CD4-positive, CD25-positive, alpha-beta regulatory T cell (primary cell): ENCODE measurements around the gene DPH2. TPM values are rescaled to one million over a fixed set of nuclear protein-coding genes. Genes with fewer than 3 reads are reported as not detected.

ENCODE experiments used
- ATAC-seq, 2 donors: fragments of 150-1000 bp; cut with Tn5 transposase; one replicate each; pipeline ENCODE4 v1.10.0; 2021; ENCODE audit warnings: low read depth in 2 of 2, moderate number of reproducible peaks in 2 of 2, moderate library complexity in 1 of 2
- DNase-seq, 3 donors: peaks; one replicate each; pipeline versions ENCODE4 v3.0.0 to v3.0.0-alpha.2; 2012 to 2022; ENCODE audit warnings: mixed read lengths in 1 of 3
- H3K27ac ChIP-seq: one replicate; pipeline ENCODE4 v1.7.0; 2013; ENCODE audit warnings: mild to moderate bottlenecking, low read length; ENCODE audit not compliant: insufficient read depth, poor library complexity, severe bottlenecking
- H3K27me3 ChIP-seq: one replicate; pipeline ENCODE4 v1.7.0; 2013; ENCODE audit warnings: low read length; ENCODE audit not compliant: control insufficient read depth, insufficient read depth
- H3K36me3 ChIP-seq: one replicate; pipeline ENCODE4 v1.7.0; 2013; ENCODE audit warnings: mild to moderate bottlenecking, low read length, moderate library complexity; ENCODE audit not compliant: control insufficient read depth, insufficient read depth
- H3K4me1 ChIP-seq: 2 replicates; pipeline ENCODE4 v1.7.0; 2013; ENCODE audit warnings: mild to moderate bottlenecking, low read length; ENCODE audit not compliant: insufficient read depth, control insufficient read depth, poor library complexity, severe bottlenecking
- H3K4me3 ChIP-seq: one replicate; pipeline ENCODE4 v1.7.0; 2013; ENCODE audit warnings: low read depth, mild to moderate bottlenecking, low read length, moderate library complexity
- H3K9me3 ChIP-seq, 2 experiments: 1 replicate in 1 of 2; 2 replicates in 1 of 2; pipeline ENCODE4 v1.7.0; 2013; ENCODE audit warnings: low read length in 2 of 2, mild to moderate bottlenecking in 1 of 2, moderate library complexity in 1 of 2; ENCODE audit not compliant: control insufficient read depth in 2 of 2
- H3K27ac Mint-ChIP-seq, 3 donors: one replicate each; pipeline ENCODE4 v1.8.0; 2020 to 2022; ENCODE audit warnings: mild to moderate bottlenecking in 3 of 3, mixed read lengths in 3 of 3, moderate library complexity in 2 of 3
- H3K27me3 Mint-ChIP-seq: one replicate; pipeline ENCODE4 v1.8.0; 2022; ENCODE audit warnings: mild to moderate bottlenecking, mixed read lengths
- H3K36me3 Mint-ChIP-seq: one replicate; pipeline ENCODE4 v1.8.0; 2020; ENCODE audit warnings: mixed read lengths
- H3K4me1 Mint-ChIP-seq, 4 donors: one replicate each; pipeline ENCODE4 v1.8.0; 2020 to 2022; ENCODE audit warnings: mixed read lengths in 4 of 4, mild to moderate bottlenecking in 1 of 4
- H3K4me3 Mint-ChIP-seq, 4 donors: one replicate each; pipeline ENCODE4 v1.8.0; 2020 to 2022; ENCODE audit warnings: mild to moderate bottlenecking in 4 of 4, mixed read lengths in 4 of 4, moderate library complexity in 3 of 4
- H3K9me3 Mint-ChIP-seq, 7 donors: one replicate each; pipeline ENCODE4 v1.8.0; 2020 to 2022; ENCODE audit warnings: mixed read lengths in 7 of 7, mild to moderate bottlenecking in 3 of 7, moderate library complexity in 2 of 7
- polyA plus RNA-seq, 4 donors: library from polyadenylated mRNA; unstranded; fragments of 300-500 nt; fragmentation: Illumina TruSeq; gene quantifications; one replicate each; pipeline ENCODE4 v1.2.3, GENCODE V29; 2021
- total RNA-seq: library from RNA; stranded (reverse); gene quantifications from one replicate; pipeline ENCODE4 v1.2.3, GENCODE V29; 2022

Gene DPH2
- total and polyA plus RNA-seq, 5 donors from 2014 or later = 17.2 to 25.0 (median 18.9) TPM

DNA sequence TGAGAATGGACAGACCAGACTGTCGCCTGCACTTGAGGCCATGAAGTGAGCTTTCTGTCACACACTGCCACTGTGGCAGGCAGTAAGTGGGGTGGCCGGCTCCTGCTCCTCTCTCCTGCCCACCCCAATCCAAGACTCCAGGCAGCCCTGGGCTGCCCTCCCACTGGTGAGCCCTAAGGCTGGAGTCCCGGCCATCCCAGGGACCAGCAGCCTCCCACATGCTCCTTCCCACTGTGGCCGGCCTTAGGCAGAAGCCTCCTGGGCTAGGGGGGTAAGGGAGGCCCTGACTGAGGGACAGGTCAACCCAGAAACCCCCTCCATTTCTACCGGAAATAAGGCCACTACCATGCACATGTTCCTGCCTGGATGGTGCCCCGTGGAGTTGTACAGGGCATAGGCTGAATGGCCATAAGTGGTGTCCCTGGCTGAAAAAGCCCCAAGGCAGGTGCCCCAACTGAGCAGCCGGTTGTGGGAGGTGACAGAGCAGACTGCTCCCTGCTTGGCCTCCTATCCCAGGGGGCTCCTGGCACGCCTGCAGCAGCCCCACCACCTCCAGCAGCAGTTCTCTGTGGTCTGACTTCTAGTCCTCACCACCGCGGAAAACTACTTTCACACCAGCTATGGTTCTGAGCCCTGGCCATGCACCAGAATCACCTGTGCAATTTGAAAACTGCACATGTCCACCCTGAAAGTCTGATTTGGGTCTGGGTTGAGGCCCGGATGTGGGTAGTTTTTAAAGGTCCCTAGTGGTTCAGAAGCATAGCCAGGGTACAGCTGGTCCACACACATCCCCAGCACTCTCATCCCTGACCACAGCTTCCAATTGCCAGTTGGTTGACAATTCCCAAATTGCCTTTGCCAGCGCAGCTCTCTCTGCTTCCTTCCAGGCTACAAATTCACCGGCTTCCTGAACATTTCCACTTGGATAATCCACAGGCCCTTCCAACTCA lies 37.8 kb upstream of the DPH2 start:
- no peak overlapping the region for H3K4me3 Mint-ChIP-seq
- DNase-seq = no peak
- peaks cover 34% of the 10 kb centered on the region for H3K27me3 Mint-ChIP-seq
- Histone ChIP-seq H3K36me3 (no peaks in the 10 kb centered on the region), H3K4me1 (peaks cover 22% of the 10 kb centered on the region), H3K4me3 (no peak overlapping the region), H3K27ac (no peak overlapping the region), H3K27me3 (peaks cover 10% of the 10 kb centered on the region), H3K9me3 (no peaks in the 10 kb centered on the region)
- H3K4me1 Mint-ChIP-seq = peaks cover 0 to 28% (median 11%) of the 10 kb centered on the region in 4 donors
- no peak for ATAC-seq
- no peaks in the 10 kb centered on the region for H3K9me3 Mint-ChIP-seq
- no peaks in the 10 kb centered on the region for H3K36me3 Mint-ChIP-seq
- no peak overlapping the region for H3K27ac Mint-ChIP-seq

DNA sequence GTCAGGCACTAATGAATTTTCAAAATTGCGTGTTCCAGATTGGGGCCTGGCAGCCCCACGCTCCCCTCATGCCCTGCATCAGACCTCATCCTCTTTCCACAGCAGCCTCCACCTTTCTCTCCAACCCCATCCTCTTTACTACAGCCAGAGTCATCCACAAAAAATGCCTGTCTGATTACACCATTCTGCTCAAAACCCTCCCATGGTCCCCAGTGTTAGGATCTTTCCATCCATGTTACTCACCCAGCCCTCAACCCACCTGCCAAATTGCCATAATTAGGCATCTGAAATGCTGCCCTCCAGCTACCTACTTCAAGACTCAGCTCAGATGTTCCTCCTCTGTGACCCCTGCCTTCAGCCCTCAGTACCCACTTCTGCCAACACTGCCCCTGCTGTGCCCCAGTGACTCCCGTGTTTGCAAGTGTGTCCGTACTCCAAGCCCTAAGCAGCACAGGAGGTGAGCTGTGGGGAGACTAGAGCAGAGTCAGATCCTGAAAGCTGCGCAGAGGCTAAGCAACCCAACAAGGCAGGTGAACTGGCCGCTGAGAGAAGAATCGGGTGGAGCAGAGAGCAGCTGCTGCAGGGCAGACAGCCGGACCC lies 36.9 kb upstream of the DPH2 start:
- Histone ChIP-seq H3K36me3 (no peaks in the 10 kb centered on the region), H3K27me3 (peaks cover 10% of the 10 kb centered on the region), H3K9me3 (no peaks in the 10 kb centered on the region), H3K27ac (no peak overlapping the region), H3K4me3 (no peak overlapping the region), H3K4me1 (peaks cover 22% of the 10 kb centered on the region)
- no peaks in the 10 kb centered on the region for H3K9me3 Mint-ChIP-seq
- H3K27ac Mint-ChIP-seq = peak overlapping the region; percentile 27 to 54 (median 42)
- H3K4me3 Mint-ChIP-seq = peak overlapping the region in 1 of 4 donors; percentile 13
- H3K4me1 Mint-ChIP-seq = peaks cover 0 to 28% (median 11%) of the 10 kb centered on the region in 4 donors
- DNase-seq = peak in 1 of 3 donors; percentile 14
- no peaks in the 10 kb centered on the region for H3K36me3 Mint-ChIP-seq
- ATAC-seq = no peak
- H3K27me3 Mint-ChIP-seq = peaks cover 34% of the 10 kb centered on the region

- H3K4me1 Mint-ChIP-seq = peaks cover 0 to 28% (median 12%) of the 10 kb centered on the region in 4 donors
- Histone ChIP-seq H3K9me3 (no peaks in the 10 kb centered on the region), H3K4me3 (no peak within 1 kb of the TSS), H3K27me3 (peaks cover 10% of the 10 kb centered on the region), H3K36me3 (no peaks in the 10 kb centered on the region), H3K4me1 (peaks cover 22% of the 10 kb centered on the region), H3K27ac (no peak within 1 kb of the TSS)
- peak within 1 kb of the TSS; percentile 13 to 66 (median 57) for H3K4me3 Mint-ChIP-seq
- ATAC-seq = no peak
- DNase-seq = no peak
- H3K36me3 Mint-ChIP-seq = peaks cover 4% of the 10 kb centered on the region
- H3K27me3 Mint-ChIP-seq = peaks cover 34% of the 10 kb centered on the region
- peak within 1 kb of the TSS; percentile 27 to 54 (median 42) for H3K27ac Mint-ChIP-seq
- H3K9me3 Mint-ChIP-seq = no peaks in the 10 kb centered on the region
These were observed 36.3 kb upstream of the DPH2 start, which contains the start of gene ARTN for GRCh38 chr1:43933386-43934100. Gene ARTN (plus strand): TSS chr1:43933801. CDS start chr1:43935657, 1,856 bp downstream.

DNA sequence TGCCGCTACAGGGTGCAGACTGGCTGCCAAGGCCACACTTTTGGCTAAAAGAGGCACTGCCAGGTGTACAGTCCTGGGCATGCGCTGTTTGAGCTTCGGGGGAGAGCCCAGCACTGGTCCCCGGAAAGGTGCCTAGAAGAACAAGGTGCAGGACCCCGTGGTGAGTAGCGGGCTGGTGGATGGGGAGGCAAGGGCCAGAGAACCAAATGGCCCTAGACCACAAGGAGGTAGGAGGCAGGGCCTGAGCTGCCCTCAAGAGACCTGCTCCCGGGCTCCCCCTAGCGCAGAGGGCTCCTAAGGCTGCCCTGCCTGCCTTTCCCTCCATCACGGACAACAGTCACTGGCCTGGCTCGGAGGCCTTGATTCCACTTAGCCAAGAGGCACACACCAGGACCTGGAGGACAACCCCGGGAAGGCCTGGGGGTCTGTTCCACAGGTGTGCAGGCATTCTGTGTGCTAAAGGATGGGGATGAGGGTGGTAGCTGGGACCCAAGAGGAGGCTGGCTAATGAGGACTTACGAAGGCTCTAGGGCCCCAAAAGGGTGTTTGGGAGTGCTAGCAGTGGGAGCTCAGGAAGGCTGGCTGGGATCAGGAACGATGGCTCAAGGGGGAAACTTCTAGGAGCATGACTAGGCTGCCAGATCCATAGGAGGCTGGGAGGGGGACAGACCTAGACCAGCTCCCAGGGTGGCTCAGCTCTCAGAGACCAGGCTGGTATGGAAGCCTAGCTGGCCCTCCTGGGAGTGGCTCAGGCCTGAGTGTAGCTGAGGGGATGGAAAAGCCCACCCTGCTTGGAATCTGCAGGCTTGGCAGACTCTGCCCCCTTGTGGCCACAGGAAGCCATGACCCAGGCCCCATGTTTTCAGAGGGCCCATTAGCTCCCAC lies 35.5 kb upstream of the DPH2 start:
- Mint-ChIP-seq H3K9me3 (no peaks in the 10 kb centered on the region), H3K4me3 (peak overlapping the region in 3 of 4 donors; percentile 50 to 66 (median 64))

GRCh38 chr1:43934986-43935324 lies 34.9 kb upstream of the DPH2 start:
- DNase-seq = no peak
- H3K4me1 ChIP-seq = peaks cover 22% of the 10 kb centered on the region
- no peak overlapping the region for H3K27ac ChIP-seq
- Mint-ChIP-seq H3K27me3 (peaks cover 34% of the 10 kb centered on the region), H3K9me3 (no peaks in the 10 kb centered on the region), H3K4me3 (peak overlapping the region in 1 of 4 donors; percentile 64), H3K36me3 (peaks cover 9% of the 10 kb centered on the region), H3K4me1 (peaks cover 0 to 30% (median 15%) of the 10 kb centered on the region in 4 donors), H3K27ac (peak overlapping the region in 1 of 3 donors; percentile 20)
- no peak overlapping the region for H3K4me3 ChIP-seq
- no peaks in the 10 kb centered on the region for H3K36me3 ChIP-seq
- H3K27me3 ChIP-seq = peaks cover 10% of the 10 kb centered on the region
- no peak for ATAC-seq
- no peaks in the 10 kb centered on the region for H3K9me3 ChIP-seq

More for the DNA sequence above, 35.5 kb upstream of the DPH2 start:
- Mint-ChIP-seq H3K36me3 (peaks cover 4% of the 10 kb centered on the region), H3K27ac (no peak overlapping the region), H3K4me1 (peaks cover 0 to 28% (median 12%) of the 10 kb centered on the region in 4 donors), H3K27me3 (peaks cover 34% of the 10 kb centered on the region)
- peaks cover 10% of the 10 kb centered on the region for H3K27me3 ChIP-seq
- H3K27ac ChIP-seq = no peak overlapping the region
- no peaks in the 10 kb centered on the region for H3K36me3 ChIP-seq
- H3K9me3 ChIP-seq = no peaks in the 10 kb centered on the region
- peak in 1 of 2 donors; percentile 35 for ATAC-seq
- peak; percentile 29 to 46 (median 32) for DNase-seq
- H3K4me1 ChIP-seq = peaks cover 22% of the 10 kb centered on the region
- no peak overlapping the region for H3K4me3 ChIP-seq

- Mint-ChIP-seq H3K4me3 (peak overlapping the region in 1 of 4 donors; percentile 62), H3K36me3 (peaks cover 13% of the 10 kb centered on the region), H3K27ac (no peak overlapping the region), H3K4me1 (peaks cover 0 to 30% (median 15%) of the 10 kb centered on the region in 4 donors), H3K27me3 (peaks cover 34% of the 10 kb centered on the region), H3K9me3 (no peaks in the 10 kb centered on the region)
- no peaks in the 10 kb centered on the region for H3K9me3 ChIP-seq
- ATAC-seq = no peak
- DNase-seq = no peak
- H3K27me3 ChIP-seq = peaks cover 10% of the 10 kb centered on the region
- H3K4me3 ChIP-seq = no peak overlapping the region
- H3K36me3 ChIP-seq = no peaks in the 10 kb centered on the region
- no peak overlapping the region for H3K27ac ChIP-seq
- H3K4me1 ChIP-seq = peaks cover 22% of the 10 kb centered on the region
These were observed 33.9 kb upstream of the DPH2 start for GRCh38 chr1:43935711-43936427.
